DND-41 (cell line): ENCODE data around the gene BCCIP.

Experiments used
- ATAC-seq: fragments of 200-7000 bp; cut with Tn5 transposase; 3 replicates; pipeline ENCODE4 v1.9.1; 2021; ENCODE audit warnings: low read depth; ENCODE audit not compliant: insufficient read depth
- DNase-seq: peaks from one replicate; pipeline ENCODE4 v3.0.0-alpha.2; 2020
- H2AFZ ChIP-seq: 2 replicates; pipeline ENCODE4 v1.6.0; 2012; ENCODE audit warnings: low read depth, low read length
- H3K27ac ChIP-seq: 2 replicates; pipeline ENCODE4 v1.5.1; 2012; ENCODE audit warnings: low read length, inconsistent platforms
- H3K27me3 ChIP-seq: fragments of 200-600 bp; sonication (generic); 2 replicates; pipeline ENCODE4 v1.6.0; 2012; ENCODE audit warnings: low read length, mild to moderate bottlenecking, inconsistent platforms; ENCODE audit not compliant: insufficient read depth, poor library complexity
- H3K36me3 ChIP-seq: 2 replicates; pipeline ENCODE4 v1.5.1; 2012; ENCODE audit warnings: low read length, inconsistent platforms; ENCODE audit not compliant: insufficient read depth
- H3K4me1 ChIP-seq: 2 replicates; pipeline ENCODE4 v1.5.1; 2012; ENCODE audit warnings: mild to moderate bottlenecking, low read length; ENCODE audit not compliant: insufficient read depth
- H3K4me2 ChIP-seq: 2 replicates; pipeline ENCODE4 v1.6.0; 2012; ENCODE audit warnings: mild to moderate bottlenecking, moderate library complexity, low read length, inconsistent platforms; ENCODE audit not compliant: insufficient read depth
- H3K4me3 ChIP-seq, 2 experiments: fragments of 200-600 bp in 1 of 2; shearing (Covaris generic) in 1 of 2; 2 replicates each; pipeline ENCODE4 v1.5.1; 2012 to 2016; ENCODE audit warnings: inconsistent platforms in 2 of 2, low read length in 2 of 2, mild to moderate bottlenecking in 2 of 2, low read depth in 1 of 2, moderate library complexity in 1 of 2
- H3K79me2 ChIP-seq: 2 replicates; pipeline ENCODE4 v1.6.0; 2012; ENCODE audit warnings: low read length, inconsistent platforms; ENCODE audit not compliant: insufficient read depth
- H3K9ac ChIP-seq: 2 replicates; pipeline ENCODE4 v1.6.0; 2012; ENCODE audit warnings: low read depth, mild to moderate bottlenecking, inconsistent platforms, low read length, moderate library complexity
- H3K9me3 ChIP-seq: 2 replicates; pipeline ENCODE4 v1.5.1; 2012; ENCODE audit warnings: low read length, moderate library complexity, mild to moderate bottlenecking, inconsistent platforms; ENCODE audit not compliant: insufficient read depth, severe bottlenecking
- H4K20me1 ChIP-seq: 2 replicates; pipeline ENCODE4 v1.6.0; 2012; ENCODE audit warnings: low read length; ENCODE audit not compliant: insufficient read depth
- EZH2 ChIP-seq: IDR thresholded peaks from 3 replicates; pipeline ENCODE4 v1.6.1; 2012; ENCODE audit warnings: borderline replicate concordance, low read depth, mild to moderate bottlenecking, moderate library complexity, low read length, inconsistent platforms; ENCODE audit not compliant: severe bottlenecking
- TF ChIP-seq, protein P1 (sequence below): IDR thresholded peaks from 2 replicates; pipeline ENCODE4 v1.5.1; 2012; ENCODE audit warnings: borderline replicate concordance, low read length, moderate library complexity, mild to moderate bottlenecking; ENCODE audit not compliant: poor library complexity, severe bottlenecking; ENCODE audit errors: extremely low read depth

The BCCIP gene

GRCh38 chr10:125779403-125780327 lies 43.7 kb upstream of the BCCIP start:
- Histone ChIP-seq H3K27me3 (no peaks in the 10 kb centered on the region), H3K9ac (no peak overlapping the region), H4K20me1 (no peaks in the 10 kb centered on the region; the same call in 1 of the 2 replicates), H2AFZ (no peak overlapping the region), H3K4me3 (no peak overlapping the region), H3K27ac (no peak overlapping the region), H3K79me2 (no peaks in the 10 kb centered on the region), H3K4me1 (no peaks in the 10 kb centered on the region), H3K4me2 (no peak overlapping the region), H3K36me3 (no peaks in the 10 kb centered on the region), H3K9me3 (no peaks in the 10 kb centered on the region)
- no peak for DNase-seq
- TF ChIP-seq, protein P1, sequence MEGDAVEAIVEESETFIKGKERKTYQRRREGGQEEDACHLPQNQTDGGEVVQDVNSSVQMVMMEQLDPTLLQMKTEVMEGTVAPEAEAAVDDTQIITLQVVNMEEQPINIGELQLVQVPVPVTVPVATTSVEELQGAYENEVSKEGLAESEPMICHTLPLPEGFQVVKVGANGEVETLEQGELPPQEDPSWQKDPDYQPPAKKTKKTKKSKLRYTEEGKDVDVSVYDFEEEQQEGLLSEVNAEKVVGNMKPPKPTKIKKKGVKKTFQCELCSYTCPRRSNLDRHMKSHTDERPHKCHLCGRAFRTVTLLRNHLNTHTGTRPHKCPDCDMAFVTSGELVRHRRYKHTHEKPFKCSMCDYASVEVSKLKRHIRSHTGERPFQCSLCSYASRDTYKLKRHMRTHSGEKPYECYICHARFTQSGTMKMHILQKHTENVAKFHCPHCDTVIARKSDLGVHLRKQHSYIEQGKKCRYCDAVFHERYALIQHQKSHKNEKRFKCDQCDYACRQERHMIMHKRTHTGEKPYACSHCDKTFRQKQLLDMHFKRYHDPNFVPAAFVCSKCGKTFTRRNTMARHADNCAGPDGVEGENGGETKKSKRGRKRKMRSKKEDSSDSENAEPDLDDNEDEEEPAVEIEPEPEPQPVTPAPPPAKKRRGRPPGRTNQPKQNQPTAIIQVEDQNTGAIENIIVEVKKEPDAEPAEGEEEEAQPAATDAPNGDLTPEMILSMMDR: no peak
- no peak for TF ChIP-seq EZH2
- no peak for ATAC-seq

GRCh38 chr10:125781374-125781773 lies 42.0 kb upstream of the BCCIP start:
- Histone ChIP-seq H3K79me2 (no peaks in the 10 kb centered on the region), H3K27ac (no peak overlapping the region), H3K4me3 (no peak overlapping the region), H3K27me3 (no peaks in the 10 kb centered on the region), H3K36me3 (no peaks in the 10 kb centered on the region), H4K20me1 (no peaks in the 10 kb centered on the region), H3K4me1 (no peaks in the 10 kb centered on the region), H3K4me2 (no peak overlapping the region), H3K9me3 (no peaks in the 10 kb centered on the region), H2AFZ (no peak overlapping the region), H3K9ac (no peak overlapping the region)
- DNase-seq: no peak
- no peak for ATAC-seq
- TF ChIP-seq, protein P1: no peak
- no peak for TF ChIP-seq EZH2

GRCh38 chr10:125782054-125782453 lies 41.3 kb upstream of the BCCIP start:
- Histone ChIP-seq H3K9ac (no peak overlapping the region), H3K9me3 (no peaks in the 10 kb centered on the region), H3K4me2 (no peak overlapping the region), H3K27ac (no peak overlapping the region), H3K36me3 (no peaks in the 10 kb centered on the region), H2AFZ (no peak overlapping the region), H3K79me2 (no peaks in the 10 kb centered on the region), H4K20me1 (no peaks in the 10 kb centered on the region), H3K4me1 (no peaks in the 10 kb centered on the region), H3K4me3 (no peak overlapping the region), H3K27me3 (no peaks in the 10 kb centered on the region)
- no peak for TF ChIP-seq EZH2
- TF ChIP-seq, protein P1: no peak
- no peak for DNase-seq
- ATAC-seq: no peak
